ENCODE data around the gene TNRC18. TPM values are rescaled to one million over a fixed set of nuclear protein-coding genes. Genes with fewer than 3 reads are reported as not detected.
"Not testable (repeated sequence)": the region's sequence is repeated elsewhere in the genome, so short reads cannot be mapped to it uniquely, and the experiment has no call there.

The TNRC18 gene
- total and polyA plus RNA-seq, 9 of the 15 experiments (the other 6 are each of a cell fraction or from before 2014, with no cell fraction given) = 0.03 to 43.2 (median 18.0) TPM

DNA sequence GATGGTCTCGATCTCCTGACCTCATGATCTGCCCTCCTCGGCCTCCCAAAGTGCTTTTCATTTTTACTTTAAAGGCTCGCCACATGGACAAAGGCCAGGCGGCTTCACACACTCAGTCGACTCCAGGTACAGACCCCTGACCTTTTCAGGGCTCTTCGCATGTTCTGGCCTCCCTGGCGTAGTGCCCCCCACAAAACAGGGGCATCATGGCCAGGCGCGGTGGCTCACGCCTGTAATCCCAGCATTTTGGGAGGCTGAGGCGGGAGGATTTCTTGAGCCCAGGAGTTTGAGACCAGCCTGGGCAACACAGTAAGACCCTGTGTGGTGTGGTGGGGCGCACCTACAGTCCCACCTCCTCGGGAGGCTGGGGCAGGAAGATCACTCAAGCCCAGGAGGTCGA, 48.0 kb upstream of the TNRC18 start:
- H3K36me3 ChIP-seq (ENCODE audit: control insufficient read depth, insufficient read depth, low read length); H3K9me3 ChIP-seq (replicated peaks; ENCODE audit: control insufficient read depth, insufficient read depth, low read depth, low read length); DNase-seq (ENCODE audit: extremely low read depth in 1 of 4, low spot score in 3 of 4); H3K27me3 ChIP-seq (ENCODE audit: control insufficient read depth in 2 of 2, insufficient read depth in 2 of 2, low read length in 2 of 2); H3K4me3 ChIP-seq; H4K20me1 ChIP-seq (replicated peaks; ENCODE audit: control insufficient read depth, insufficient read depth, low read length); ATAC-seq; H3K9me1 ChIP-seq (ENCODE audit: control insufficient read depth, insufficient read depth, low read length); H3K9ac ChIP-seq (ENCODE audit: insufficient read depth in 1 of 2, low read depth in 2 of 2, low read length in 2 of 2); FAIRE-seq; H3K4me2 ChIP-seq (ENCODE audit: insufficient read depth, low read length); BruUV-seq (replicated peaks); H3K79me2 ChIP-seq (ENCODE audit: control insufficient read depth, insufficient read depth, low read length); H2AFZ ChIP-seq (ENCODE audit: low read depth, low read length); in situ Hi-C loops (cut with MboI); H3K27ac ChIP-seq (ENCODE audit: extremely low read depth, low read depth, low read length): not testable (repeated sequence)
- ChIA-PET POLR2A (interaction anchor here (0.6 kb wide), 1 partner anchor 108 kb away, joined by 3 read pairs; no protein-coding TSS in a partner anchor), CTCF (ENCODE audit: low intra/inter-chr PET ratio) (interaction anchor here (0.6 kb wide), 1 partner anchor 12 kb away, joined by 3 read pairs; no protein-coding TSS in a partner anchor)
- intact Hi-C loops (cut with micrococcal nuclease) = loop anchor here (1.0 to 2.0 kb wide), 2 partner anchors 13 to 105 kb away; no protein-coding TSS in a partner anchor
- peaks cover 3 to 34% of the 10 kb centered on the region in 2 experiments; a peak in 4 of 5 replicates for H3K4me1 ChIP-seq (replicated peaks in 1 of 2; ENCODE audit: control insufficient read depth in 2 of 2, insufficient read depth in 2 of 2, low read length in 2 of 2)
- WGBS (ENCODE audit: insufficient coverage, low coverage, missing lambda C conversion rate) = 86% methylated on average over 9 of the region's 14 CpGs

- Histone ChIP-seq H3K36me3 (ENCODE audit: control insufficient read depth, insufficient read depth, low read length) (no peaks in the 10 kb centered on the region), H3K4me1 (replicated peaks in 1 of 2; ENCODE audit: control insufficient read depth in 2 of 2, insufficient read depth in 2 of 2, low read length in 2 of 2) (peaks cover 3 to 32% of the 10 kb centered on the region in 2 experiments; a peak in 4 of 5 replicates), H3K4me3 (no peak overlapping the region), H3K4me2 (ENCODE audit: insufficient read depth, low read length) (no peak overlapping the region), H3K27me3 (ENCODE audit: control insufficient read depth in 2 of 2, insufficient read depth in 2 of 2, low read length in 2 of 2) (no peaks in the 10 kb centered on the region), H3K79me2 (ENCODE audit: control insufficient read depth, insufficient read depth, low read length) (no peaks in the 10 kb centered on the region), H3K9me1 (ENCODE audit: control insufficient read depth, insufficient read depth, low read length) (peaks cover 4% of the 10 kb centered on the region), H2AFZ (ENCODE audit: low read depth, low read length) (no peak overlapping the region), H3K27ac (ENCODE audit: extremely low read depth, low read depth, low read length) (no peak overlapping the region), H4K20me1 (replicated peaks; ENCODE audit: control insufficient read depth, insufficient read depth, low read length) (no peaks in the 10 kb centered on the region), H3K9me3 (replicated peaks; ENCODE audit: control insufficient read depth, insufficient read depth, low read depth, low read length) (peaks cover 7% of the 10 kb centered on the region), H3K9ac (ENCODE audit: insufficient read depth in 1 of 2, low read depth in 2 of 2, low read length in 2 of 2) (no peak overlapping the region)
- in situ Hi-C loops (cut with MboI) = no loop called here
- POLR2A ChIA-PET = interaction anchor here (0.6 to 0.7 kb wide), 4 partner anchors 9 to 453 kb away, joined by 3 read pairs; no protein-coding TSS in a partner anchor
- DNase-seq (ENCODE audit: extremely low read depth in 1 of 4, low spot score in 3 of 4) (no peak), FAIRE-seq (no peak), ATAC-seq (no peak)
- WGBS (ENCODE audit: insufficient coverage, low coverage, missing lambda C conversion rate) = 88% methylated on average over 18 of the region's 22 CpGs
- BruUV-seq (replicated peaks) = no TSS peak
- CTCF ChIA-PET (ENCODE audit: low intra/inter-chr PET ratio) = interaction anchor here (0.6 kb wide), 1 partner anchor 13 kb away, joined by 3 read pairs; no protein-coding TSS in a partner anchor
- no peak for TF ChIP-seq TBL1XR1 (IDR thresholded peaks at IDR 0.05; ENCODE audit: low read length in 2 of 2)
- no peak for TF ChIP-seq ZNF232 (CRISPR knock-in tag; IDR thresholded peaks at IDR 0.05)
- no peak for TF ChIP-seq U2AF1 (optimal IDR thresholded peaks at IDR 0.05; ENCODE audit: low read depth, low read length)
- TF ChIP-seq KLF6 (CRISPR knock-in tag; IDR thresholded peaks at IDR 0.05; ENCODE audit: borderline replicate concordance) = no peak
- TF ChIP-seq FIP1L1 (IDR thresholded peaks at IDR 0.05; ENCODE audit: low read depth, low read length, poor library complexity, severe bottlenecking) = no peak
- no peak for TF ChIP-seq ZNF277 (CRISPR knock-in tag; IDR thresholded peaks at IDR 0.05; ENCODE audit: borderline replicate concordance)
- no peak for TF ChIP-seq STAT5A (IDR thresholded peaks at IDR 0.05; ENCODE audit: borderline replicate concordance, low read length)
- no peak for TF ChIP-seq ZNF24 (IDR thresholded peaks at IDR 0.05)
- TF ChIP-seq BDP1 (IDR thresholded peaks at IDR 0.05; ENCODE audit: insufficient read depth, insufficient read length) = no peak
- TF ChIP-seq NFIX (CRISPR knock-in tag; IDR thresholded peaks at IDR 0.05; ENCODE audit: low read depth) = no peak
- TF ChIP-seq SNIP1 (IDR thresholded peaks at IDR 0.05; ENCODE audit: low read depth) = no peak
- intact Hi-C loops (cut with micrococcal nuclease) = no loop called here
Observed at GRCh38 chr7:5470816-5471215, 47.2 kb upstream of the TNRC18 start.
